ENCODE results near the gene RGL4. TPM values are rescaled to one million over a fixed set of nuclear protein-coding genes. Genes with fewer than 3 reads are reported as not detected.

RGL4 gene
- total and polyA plus RNA-seq, 8 donors, result 0.15 to 5.8 (median 4.4) TPM

- Histone ChIP-seq H3K9me3 (no peaks in the 10 kb centered on the region), H3K4me1 (no peaks in the 10 kb centered on the region), H3K27ac (no peak overlapping the region), H3K36me3 (peaks cover 0 to 48% of the 10 kb centered on the region in 2 donors), H3K27me3 (no peaks in the 10 kb centered on the region), H3K4me3 (no peak overlapping the region)
- DNase-seq (peak in 1 of 4 donors; percentile 54), ATAC-seq (no peak)
- intact Hi-C loops (cut with DNase I), result no loop called here
- TF ChIP-seq CTCF (IDR thresholded peaks at IDR 0.05), result no peak
Observed at GRCh38 chr22:23688121-23688520, 2.7 kb upstream of the RGL4 start.

DNA sequence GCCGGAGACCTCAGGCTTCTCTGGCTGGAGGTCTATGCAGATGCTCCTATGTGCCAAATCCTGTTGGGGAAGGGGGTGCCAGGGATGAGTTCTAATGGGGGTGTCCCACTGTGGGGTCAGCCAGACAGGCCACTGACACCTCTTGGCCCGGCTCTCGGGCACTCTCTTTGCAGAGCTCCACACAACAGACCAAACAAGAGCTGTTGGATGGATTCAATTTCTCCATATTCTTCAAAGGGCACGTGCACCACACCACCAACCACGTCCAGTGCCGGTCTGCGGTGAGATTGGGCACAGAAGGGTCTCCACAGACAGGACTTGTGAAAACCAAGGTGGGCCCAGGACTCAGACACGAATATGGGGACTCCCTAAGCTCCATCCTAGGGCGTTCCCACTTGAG, 2.2 kb upstream of the RGL4 start:
- no peaks in the 10 kb centered on the region for H3K4me1 ChIP-seq

DNA sequence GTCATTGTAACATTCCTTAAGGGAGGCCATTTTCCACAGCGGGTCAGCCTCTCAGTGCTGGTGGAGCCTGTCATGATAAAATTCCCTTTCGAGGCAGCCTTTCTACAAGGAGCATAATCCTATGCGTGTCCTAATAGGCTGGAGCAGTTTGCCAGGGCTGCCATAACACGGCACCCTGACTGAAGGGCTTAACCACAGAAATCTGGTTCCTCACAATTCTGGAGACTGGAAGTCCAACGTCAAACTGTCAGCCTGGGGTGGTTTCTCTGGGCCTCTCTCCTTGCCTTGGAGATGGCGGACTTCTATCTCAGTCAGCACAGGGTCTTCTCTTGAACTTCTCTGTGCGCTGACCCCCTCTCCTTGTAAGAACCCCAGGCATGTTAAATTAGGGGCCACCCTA, 1.4 kb upstream of the RGL4 start:
- H3K36me3 ChIP-seq, result peaks cover 0 to 49% of the 10 kb centered on the region in 2 donors
- H3K27ac ChIP-seq, result no peak overlapping the region
- H3K4me1 ChIP-seq, result no peaks in the 10 kb centered on the region
- DNase-seq (no peak), ATAC-seq (no peak)
- intact Hi-C loops (cut with DNase I), result no loop called here
- no peaks in the 10 kb centered on the region for H3K27me3 ChIP-seq
- TF ChIP-seq CTCF (IDR thresholded peaks at IDR 0.05), result no peak
- H3K4me3 ChIP-seq, result no peak overlapping the region
- no peaks in the 10 kb centered on the region for H3K9me3 ChIP-seq

More for the DNA sequence above, 2.2 kb upstream of the RGL4 start:
- no peak overlapping the region for H3K4me3 ChIP-seq
- TF ChIP-seq CTCF (IDR thresholded peaks at IDR 0.05), result no peak
- H3K27ac ChIP-seq, result no peak overlapping the region
- no peaks in the 10 kb centered on the region for H3K27me3 ChIP-seq
- H3K36me3 ChIP-seq, result peaks cover 0 to 48% of the 10 kb centered on the region in 2 donors
- H3K9me3 ChIP-seq, result no peaks in the 10 kb centered on the region
- no peak for DNase-seq
- intact Hi-C loops (cut with DNase I), result no loop called here
- ATAC-seq, result no peak

GRCh38 chr22:23691748-23692423, 1.1 kb downstream of the RGL4 start:
- DNase-seq (peak in 1 of 4 donors; percentile 22), ATAC-seq (no peak)
- intact Hi-C loops (cut with DNase I), result no loop called here
- Histone ChIP-seq H3K4me1 (peaks cover 0 to 24% of the 10 kb centered on the region in 2 donors), H3K9me3 (no peaks in the 10 kb centered on the region), H3K27ac (no peak overlapping the region), H3K4me3 (no peak overlapping the region), H3K36me3 (peaks cover 0 to 69% of the 10 kb centered on the region in 2 donors), H3K27me3 (no peaks in the 10 kb centered on the region)
- no peak for TF ChIP-seq CTCF (IDR thresholded peaks at IDR 0.05)

DNA sequence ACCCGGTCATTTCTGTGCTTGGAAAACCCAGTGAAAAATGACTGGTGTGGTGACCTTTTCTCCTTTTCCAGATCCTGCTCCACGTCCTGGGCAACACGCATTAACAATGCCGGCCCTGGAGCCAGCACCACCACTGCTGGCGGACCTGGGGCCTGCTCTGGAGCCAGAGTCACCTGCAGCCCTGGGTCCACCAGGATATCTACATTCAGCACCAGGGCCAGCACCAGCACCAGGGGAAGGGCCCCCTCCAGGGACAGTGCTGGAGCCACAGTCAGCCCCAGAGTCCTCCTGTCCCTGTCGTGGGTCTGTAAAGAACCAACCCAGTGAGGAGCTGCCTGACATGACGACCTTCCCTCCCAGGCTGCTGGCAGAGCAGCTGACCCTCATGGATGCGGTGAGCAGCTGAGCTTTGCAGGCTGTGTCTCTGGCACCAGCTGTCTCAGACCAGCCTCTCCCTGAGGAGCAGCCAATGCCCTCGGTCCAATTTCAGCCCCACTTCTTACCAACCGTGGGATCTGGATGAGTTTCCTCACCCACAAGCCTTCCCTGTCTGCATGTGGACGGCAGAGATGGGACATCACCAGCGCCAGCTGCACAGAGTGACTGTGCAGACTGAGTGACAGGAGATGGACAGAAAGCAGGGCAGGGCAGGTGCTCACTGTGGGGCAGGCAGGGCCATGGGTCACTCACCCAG, 1.9 kb downstream of the RGL4 start:
- no peak overlapping the region for H3K4me3 ChIP-seq
- H3K27me3 ChIP-seq, result no peaks in the 10 kb centered on the region
- H3K4me1 ChIP-seq, result peaks cover 0 to 24% of the 10 kb centered on the region in 2 donors
- ATAC-seq (no peak), DNase-seq (peak in 1 of 4 donors; percentile 35)
- H3K36me3 ChIP-seq, result peaks cover 0 to 68% of the 10 kb centered on the region in 2 donors
- TF ChIP-seq CTCF (IDR thresholded peaks at IDR 0.05), result no peak
- no peak overlapping the region for H3K27ac ChIP-seq
- no peaks in the 10 kb centered on the region for H3K9me3 ChIP-seq
- intact Hi-C loops (cut with DNase I), result no loop called here
